Kidney epithelial cell (primary cell): ENCODE data around the gene RALGPS1. TPM values are rescaled to one million over a fixed set of nuclear protein-coding genes. Genes with fewer than 3 reads are reported as not detected.

ENCODE experiments used
- DNase-seq: peaks from one replicate; pipeline ENCODE4 v3.0.0-alpha.2; 2010; ENCODE audit warnings: low read depth
- H3K27me3 ChIP-seq: 2 replicates; pipeline ENCODE4 v1.6.0; 2011; ENCODE audit warnings: low read length; ENCODE audit not compliant: control insufficient read depth, insufficient read depth
- H3K36me3 ChIP-seq: 2 replicates; pipeline ENCODE4 v1.5.1; 2011; ENCODE audit warnings: low read length; ENCODE audit not compliant: control insufficient read depth, insufficient read depth
- H3K4me3 ChIP-seq: 2 replicates; pipeline ENCODE4 v1.5.1; 2011; ENCODE audit warnings: low read depth, mild to moderate bottlenecking, control low read depth, low read length
- total RNA-seq: library from RNA; depleted of rRNA; stranded (reverse); fragments of >200 nt; gene quantifications from 2 replicates; pipeline ENCODE4 v1.2.3, GENCODE V29; 2015
- TF ChIP-seq, protein P1 (sequence below): IDR thresholded peaks from 2 replicates; pipeline ENCODE4 v1.5.1; 2011; ENCODE audit warnings: mild to moderate bottlenecking, moderate library complexity, low read length, control low read depth, inconsistent platforms; ENCODE audit not compliant: insufficient read depth, poor library complexity, severe bottlenecking

RALGPS1 gene
- total RNA-seq, 1 donor from 2014 or later = 5.6 TPM

- no peaks in the 10 kb centered on the region for H3K27me3 ChIP-seq
- TF ChIP-seq, protein P1, sequence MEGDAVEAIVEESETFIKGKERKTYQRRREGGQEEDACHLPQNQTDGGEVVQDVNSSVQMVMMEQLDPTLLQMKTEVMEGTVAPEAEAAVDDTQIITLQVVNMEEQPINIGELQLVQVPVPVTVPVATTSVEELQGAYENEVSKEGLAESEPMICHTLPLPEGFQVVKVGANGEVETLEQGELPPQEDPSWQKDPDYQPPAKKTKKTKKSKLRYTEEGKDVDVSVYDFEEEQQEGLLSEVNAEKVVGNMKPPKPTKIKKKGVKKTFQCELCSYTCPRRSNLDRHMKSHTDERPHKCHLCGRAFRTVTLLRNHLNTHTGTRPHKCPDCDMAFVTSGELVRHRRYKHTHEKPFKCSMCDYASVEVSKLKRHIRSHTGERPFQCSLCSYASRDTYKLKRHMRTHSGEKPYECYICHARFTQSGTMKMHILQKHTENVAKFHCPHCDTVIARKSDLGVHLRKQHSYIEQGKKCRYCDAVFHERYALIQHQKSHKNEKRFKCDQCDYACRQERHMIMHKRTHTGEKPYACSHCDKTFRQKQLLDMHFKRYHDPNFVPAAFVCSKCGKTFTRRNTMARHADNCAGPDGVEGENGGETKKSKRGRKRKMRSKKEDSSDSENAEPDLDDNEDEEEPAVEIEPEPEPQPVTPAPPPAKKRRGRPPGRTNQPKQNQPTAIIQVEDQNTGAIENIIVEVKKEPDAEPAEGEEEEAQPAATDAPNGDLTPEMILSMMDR = no peak
- peak; percentile 91 for DNase-seq
- H3K36me3 ChIP-seq = no peaks in the 10 kb centered on the region
- H3K4me3 ChIP-seq = no peak overlapping the region
Observed at GRCh38 chr9:127187231-127187956, 272.8 kb downstream of the RALGPS1 start.

DNA sequence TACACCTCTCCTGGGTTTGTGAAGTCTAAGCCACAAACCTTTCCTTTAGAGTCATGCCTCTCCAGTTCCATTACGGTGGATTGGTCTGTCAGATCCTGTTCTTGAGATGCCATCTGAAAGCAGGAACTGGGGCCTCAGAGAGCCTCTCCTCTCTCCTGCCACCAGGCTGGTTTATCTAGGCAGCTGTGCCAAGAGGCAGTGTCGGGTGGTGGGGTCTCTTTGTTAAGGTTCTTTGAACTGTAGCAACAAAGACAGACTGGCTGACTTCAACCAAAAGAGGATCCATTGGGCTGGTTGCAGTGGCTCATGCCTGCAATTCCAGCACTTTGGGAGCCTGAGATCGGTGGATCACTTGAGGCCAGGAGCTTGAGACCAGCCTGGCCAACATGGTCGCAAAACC lies 273.8 kb downstream of the RALGPS1 start:
- Histone ChIP-seq H3K4me3 (no peak overlapping the region), H3K36me3 (no peaks in the 10 kb centered on the region), H3K27me3 (no peaks in the 10 kb centered on the region)
- no peak for DNase-seq
- TF ChIP-seq, protein P1 = no peak

- no peaks in the 10 kb centered on the region for H3K27me3 ChIP-seq
- no peaks in the 10 kb centered on the region for H3K36me3 ChIP-seq
- DNase-seq = no peak
- TF ChIP-seq, protein P1 = no peak
- no peak overlapping the region for H3K4me3 ChIP-seq
Observed at GRCh38 chr9:127189628-127190027, 275.0 kb downstream of the RALGPS1 start.

DNA sequence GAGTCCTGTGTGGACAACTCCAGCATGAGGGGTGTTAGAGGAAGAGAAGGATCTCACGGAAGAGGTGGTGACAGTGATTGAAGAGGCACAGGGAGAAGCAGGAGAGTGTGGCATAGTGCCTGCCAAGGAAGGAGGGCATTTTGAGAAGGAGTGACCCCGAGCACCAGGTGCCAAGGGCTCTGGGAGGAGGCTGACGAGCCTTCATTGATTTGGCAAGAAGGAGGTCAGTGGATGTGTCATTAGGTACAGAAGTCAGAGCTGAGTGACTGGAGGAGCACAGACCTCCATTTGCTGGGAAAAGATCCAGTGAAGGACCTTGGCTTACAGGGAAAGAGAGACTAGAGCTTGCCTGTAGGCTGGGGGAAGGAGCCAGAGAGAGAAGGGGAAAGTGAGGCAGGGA lies 278.2 kb downstream of the RALGPS1 start:
- Histone ChIP-seq H3K36me3 (no peaks in the 10 kb centered on the region), H3K27me3 (no peaks in the 10 kb centered on the region), H3K4me3 (no peak overlapping the region)
- TF ChIP-seq, protein P1 = no peak
- no peak for DNase-seq

DNA sequence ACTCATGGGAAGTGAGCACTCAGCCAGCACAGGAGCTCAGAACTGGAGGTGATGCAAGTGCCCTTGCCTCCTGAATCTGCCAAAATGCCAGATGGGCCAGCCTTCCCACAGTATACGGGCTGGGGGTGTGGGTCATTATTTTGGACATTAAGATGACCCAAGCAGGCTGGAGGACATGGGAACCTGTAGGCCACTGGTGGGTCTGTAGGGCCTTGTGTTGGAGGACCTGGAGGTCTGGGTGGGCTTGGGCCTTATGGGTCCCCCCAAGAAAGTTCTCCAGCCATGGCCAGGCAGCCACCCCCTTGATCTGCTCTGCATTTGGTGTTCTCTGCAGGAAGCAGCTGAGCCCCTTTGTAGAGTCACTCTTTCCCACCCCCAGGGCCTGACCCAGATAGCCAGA lies 278.9 kb downstream of the RALGPS1 start:
- TF ChIP-seq, protein P1 = no peak
- Histone ChIP-seq H3K27me3 (no peaks in the 10 kb centered on the region), H3K4me3 (no peak overlapping the region), H3K36me3 (no peaks in the 10 kb centered on the region)
- DNase-seq = no peak
